Activated T-cell treated with anti-CD3 and anti-CD28 coated beads, Interleukin-2, amount 50 U/mL, for 72 hours (primary cell): ENCODE results near the gene SLC5A11. TPM values are rescaled to one million over a fixed set of nuclear protein-coding genes. Genes with fewer than 3 reads are reported as not detected.
"Not testable (repeated sequence)": the region's sequence is repeated elsewhere in the genome, so short reads cannot be mapped to it uniquely, and the experiment has no call there.

Experiments
- ATAC-seq, 2 donors: fragments of 150-1000 bp; cut with Tn5 transposase; replicated peaks in 1 of 2; 2 replicates each; pipeline ENCODE4 v1.10.0; 2021; ENCODE audit warnings: moderate library complexity in 2 of 2, mild to moderate bottlenecking in 1 of 2
- DNase-seq, 2 donors: peaks; one replicate each; pipeline ENCODE4 v3.0.0; 2021 to 2022; ENCODE audit warnings: mixed read lengths in 1 of 2
- H3K27ac Mint-ChIP-seq: one replicate; pipeline ENCODE4 v1.8.0; 2022; ENCODE audit warnings: mild to moderate bottlenecking, moderate library complexity, mixed read lengths
- H3K27me3 Mint-ChIP-seq: one replicate; pipeline ENCODE4 v1.8.0; 2022; ENCODE audit warnings: low read depth, mixed read lengths
- H3K36me3 Mint-ChIP-seq, 2 donors: one replicate each; pipeline ENCODE4 v1.8.0; 2022; ENCODE audit warnings: mixed read lengths in 2 of 2, mild to moderate bottlenecking in 1 of 2; ENCODE audit not compliant: insufficient read depth in 2 of 2
- H3K4me1 Mint-ChIP-seq: one replicate; pipeline ENCODE4 v1.8.0; 2022; ENCODE audit warnings: low read depth, mixed read lengths
- H3K4me3 Mint-ChIP-seq, 2 donors: one replicate each; pipeline ENCODE4 v1.8.0; 2022; ENCODE audit warnings: mild to moderate bottlenecking in 2 of 2, mixed read lengths in 2 of 2, moderate library complexity in 2 of 2
- H3K9me3 Mint-ChIP-seq, 2 donors: one replicate each; pipeline ENCODE4 v1.8.0; 2022; ENCODE audit warnings: mixed read lengths in 2 of 2
- total RNA-seq, 2 donors: library from RNA; stranded (reverse); gene quantifications; one replicate each; pipeline ENCODE4 v1.2.3, GENCODE V29; 2022

The SLC5A11 gene
- total RNA-seq, 2 donors from 2014 or later: 0.21 TPM; not detected in 1

GRCh38 chr16:24841291-24841690 lies 4.5 kb upstream of the SLC5A11 start:
- H3K27me3 Mint-ChIP-seq: no peaks in the 10 kb centered on the region
- H3K27ac Mint-ChIP-seq: no peak overlapping the region
- no peak for ATAC-seq
- no peak overlapping the region for H3K4me3 Mint-ChIP-seq
- no peaks in the 10 kb centered on the region for H3K9me3 Mint-ChIP-seq
- no peak for DNase-seq
- peaks cover 9% of the 10 kb centered on the region for H3K4me1 Mint-ChIP-seq
- H3K36me3 Mint-ChIP-seq: no peaks in the 10 kb centered on the region

GRCh38 chr16:24844101-24845030 lies 1.4 kb upstream of the SLC5A11 start:
- peak in 1 of 2 donors; percentile 8 for DNase-seq
- H3K27ac Mint-ChIP-seq: no peak overlapping the region
- peak; percentile 72 to 82 for ATAC-seq

GRCh38 chr16:24845031-24845365 lies 765 bp upstream of the SLC5A11 start:
- ATAC-seq, H3K4me1 Mint-ChIP-seq, H3K9me3 Mint-ChIP-seq, H3K4me3 Mint-ChIP-seq, H3K27me3 Mint-ChIP-seq, DNase-seq, H3K27ac Mint-ChIP-seq, H3K36me3 Mint-ChIP-seq: not testable (repeated sequence)

More at GRCh38 chr16:24844101-24845030, 1.4 kb upstream of the SLC5A11 start:
- H3K27me3 Mint-ChIP-seq: no peaks in the 10 kb centered on the region
- H3K4me1 Mint-ChIP-seq: peaks cover 9% of the 10 kb centered on the region
- H3K36me3 Mint-ChIP-seq: no peaks in the 10 kb centered on the region
- no peaks in the 10 kb centered on the region for H3K9me3 Mint-ChIP-seq
- H3K4me3 Mint-ChIP-seq: no peak overlapping the region

DNA sequence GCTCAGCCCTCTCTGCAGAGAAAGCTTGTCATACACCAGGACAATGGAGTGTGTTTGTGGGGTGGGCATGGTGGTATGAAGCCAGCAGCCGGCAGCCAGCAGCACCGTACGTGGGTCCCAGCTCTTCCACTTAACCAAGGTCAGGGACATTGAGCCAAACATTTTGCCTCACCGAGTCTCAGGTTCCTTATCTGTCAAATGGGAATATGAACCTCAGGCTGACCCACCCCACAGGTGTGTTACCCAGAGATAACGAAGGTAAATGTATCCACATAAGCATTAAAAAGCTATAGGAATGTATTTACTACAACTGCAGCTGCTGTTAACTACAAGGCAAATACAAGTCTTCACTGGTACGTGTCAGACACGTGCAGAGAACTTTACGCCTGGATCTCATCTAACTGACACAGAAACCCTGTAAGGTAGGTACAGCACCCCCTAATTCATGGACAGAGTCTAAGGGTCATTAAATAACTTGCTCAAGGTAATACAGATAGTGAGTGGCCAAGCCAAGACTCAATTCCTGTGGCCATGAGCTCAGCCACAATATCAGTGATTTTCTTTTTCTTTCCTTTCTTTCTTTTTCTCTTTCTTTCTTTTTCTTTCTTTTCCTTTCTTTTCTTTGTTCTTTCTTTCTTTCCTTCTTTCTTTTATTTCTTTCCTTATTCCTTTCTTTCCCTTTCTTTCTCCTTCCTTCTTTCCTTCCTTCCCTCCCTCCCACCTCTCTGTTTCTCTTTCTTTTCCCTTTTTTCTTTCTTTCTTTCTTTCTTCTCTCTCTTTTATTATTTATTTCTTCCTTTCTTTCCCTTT lies 990 bp downstream of the SLC5A11 start:
- no peaks in the 10 kb centered on the region for H3K36me3 Mint-ChIP-seq
- DNase-seq (no peak), ATAC-seq (no peak)
- peaks cover 25% of the 10 kb centered on the region for H3K4me1 Mint-ChIP-seq
- H3K27ac Mint-ChIP-seq: no peak overlapping the region
- H3K9me3 Mint-ChIP-seq: no peaks in the 10 kb centered on the region
- no peak overlapping the region for H3K4me3 Mint-ChIP-seq
- H3K27me3 Mint-ChIP-seq: no peaks in the 10 kb centered on the region

DNA sequence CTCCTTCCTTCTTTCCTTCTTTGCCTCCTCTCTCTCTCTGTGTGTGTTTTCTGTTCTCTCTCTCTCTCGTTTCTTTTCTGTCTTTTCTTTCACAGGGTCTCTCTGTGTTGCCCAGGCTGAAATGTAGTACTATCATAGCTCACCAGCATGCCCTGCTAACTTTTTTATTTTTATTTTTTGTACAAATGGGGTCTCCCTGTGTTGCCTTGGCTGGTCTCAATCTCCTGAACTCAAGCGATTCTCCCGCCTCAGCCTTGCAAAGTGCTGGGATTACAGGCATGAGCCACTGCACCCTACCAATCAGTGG lies 1.5 kb downstream of the SLC5A11 start:
- Mint-ChIP-seq H3K27ac (no peak overlapping the region), H3K36me3 (no peaks in the 10 kb centered on the region), H3K4me1 (peaks cover 30% of the 10 kb centered on the region), H3K9me3 (no peaks in the 10 kb centered on the region), H3K27me3 (no peaks in the 10 kb centered on the region), H3K4me3 (no peak overlapping the region)
- ATAC-seq (no peak), DNase-seq (no peak)

DNA sequence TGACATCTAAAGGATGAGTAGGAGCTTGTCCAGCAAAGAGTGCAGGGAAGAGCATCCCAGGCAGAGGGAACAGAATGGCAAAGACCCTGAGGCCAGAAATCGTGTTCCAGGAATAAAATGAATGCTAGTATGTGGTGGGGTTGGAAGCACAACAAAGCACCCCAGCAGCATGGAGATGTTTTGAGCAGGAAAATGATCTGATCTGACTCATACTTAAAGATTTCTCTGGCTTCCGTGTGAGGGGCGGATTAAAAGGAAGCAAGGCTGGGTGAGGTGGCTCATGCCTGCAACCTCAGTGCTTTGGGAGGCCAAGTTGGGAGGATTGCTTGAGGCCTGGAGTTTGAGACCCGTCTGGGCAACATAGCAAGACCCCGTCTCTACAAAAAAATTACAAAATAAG lies 2.3 kb downstream of the SLC5A11 start:
- Mint-ChIP-seq H3K4me3 (no peak overlapping the region), H3K4me1 (peaks cover 30% of the 10 kb centered on the region), H3K36me3 (no peaks in the 10 kb centered on the region), H3K9me3 (no peaks in the 10 kb centered on the region), H3K27ac (no peak overlapping the region), H3K27me3 (no peaks in the 10 kb centered on the region)
- no peak for ATAC-seq
- DNase-seq: no peak

- DNase-seq (no peak), ATAC-seq (no peak)
- H3K27me3 Mint-ChIP-seq: no peaks in the 10 kb centered on the region
- H3K36me3 Mint-ChIP-seq: no peaks in the 10 kb centered on the region
- H3K4me1 Mint-ChIP-seq: peaks cover 28% of the 10 kb centered on the region
- H3K27ac Mint-ChIP-seq: no peak overlapping the region
- no peak overlapping the region for H3K4me3 Mint-ChIP-seq
- H3K9me3 Mint-ChIP-seq: no peaks in the 10 kb centered on the region
These were observed 3.9 kb downstream of the SLC5A11 start for GRCh38 chr16:24849641-24850040.

DNA sequence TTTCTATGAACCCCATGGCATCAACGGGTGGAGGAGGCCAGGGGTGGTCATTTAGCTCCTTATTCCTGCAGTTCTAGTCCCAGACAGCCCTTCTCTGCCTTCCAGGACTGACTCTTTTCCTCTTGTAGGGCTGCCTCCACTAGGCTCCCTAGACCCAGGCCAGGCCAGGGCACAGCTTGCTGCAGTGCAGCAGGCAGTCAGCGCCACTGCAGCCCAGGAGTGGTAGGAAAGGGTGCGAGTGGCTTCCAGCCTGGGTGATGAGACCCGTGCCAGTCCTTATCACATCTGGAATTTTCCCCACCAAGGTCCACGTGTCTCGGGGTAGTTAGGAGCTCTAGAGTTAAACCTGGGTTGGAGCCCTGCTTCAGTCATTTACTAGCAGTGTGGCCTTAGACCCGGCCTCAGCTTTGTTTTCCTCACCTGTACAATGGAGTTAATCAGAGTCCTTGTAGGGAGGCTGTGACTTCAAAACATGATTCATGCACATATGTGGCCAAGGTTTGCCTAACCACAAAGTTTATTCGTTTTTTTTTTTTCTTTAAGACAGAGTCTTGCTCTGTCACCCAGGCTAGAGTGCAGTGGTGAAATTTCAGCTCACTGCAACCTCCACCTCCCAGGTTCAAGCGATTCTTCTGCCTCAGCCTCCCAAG lies 4.7 kb downstream of the SLC5A11 start:
- DNase-seq: peak; percentile 29 to 44
- Mint-ChIP-seq H3K9me3 (no peaks in the 10 kb centered on the region), H3K4me3 (peak overlapping the region; percentile 9 to 60), H3K4me1 (peaks cover 25% of the 10 kb centered on the region), H3K27me3 (no peaks in the 10 kb centered on the region), H3K36me3 (no peaks in the 10 kb centered on the region), H3K27ac (no peak overlapping the region)
- peak; percentile 86 to 88 for ATAC-seq

GRCh38 chr16:24851700-24852099 lies 5.9 kb downstream of the SLC5A11 start:
- H3K4me3 Mint-ChIP-seq: peak overlapping the region; percentile 51 to 53

GRCh38 chr16:24852281-24852721 lies 6.5 kb downstream of the SLC5A11 start:
- no peak overlapping the region for H3K27ac Mint-ChIP-seq
- DNase-seq (no peak), ATAC-seq (no peak)
- no peaks in the 10 kb centered on the region for H3K36me3 Mint-ChIP-seq
- H3K4me3 Mint-ChIP-seq: peak overlapping the region; percentile 51 to 53
- H3K9me3 Mint-ChIP-seq: no peaks in the 10 kb centered on the region
- H3K27me3 Mint-ChIP-seq: no peaks in the 10 kb centered on the region
- peaks cover 25% of the 10 kb centered on the region for H3K4me1 Mint-ChIP-seq

More at GRCh38 chr16:24851700-24852099, 5.9 kb downstream of the SLC5A11 start:
- H3K27ac Mint-ChIP-seq: peak overlapping the region; percentile 16
- H3K9me3 Mint-ChIP-seq: no peaks in the 10 kb centered on the region
- ATAC-seq (peak; percentile 73 to 85), DNase-seq (peak; percentile 42 to 52)
- H3K36me3 Mint-ChIP-seq: no peaks in the 10 kb centered on the region
- peaks cover 25% of the 10 kb centered on the region for H3K4me1 Mint-ChIP-seq
- no peaks in the 10 kb centered on the region for H3K27me3 Mint-ChIP-seq

DNA sequence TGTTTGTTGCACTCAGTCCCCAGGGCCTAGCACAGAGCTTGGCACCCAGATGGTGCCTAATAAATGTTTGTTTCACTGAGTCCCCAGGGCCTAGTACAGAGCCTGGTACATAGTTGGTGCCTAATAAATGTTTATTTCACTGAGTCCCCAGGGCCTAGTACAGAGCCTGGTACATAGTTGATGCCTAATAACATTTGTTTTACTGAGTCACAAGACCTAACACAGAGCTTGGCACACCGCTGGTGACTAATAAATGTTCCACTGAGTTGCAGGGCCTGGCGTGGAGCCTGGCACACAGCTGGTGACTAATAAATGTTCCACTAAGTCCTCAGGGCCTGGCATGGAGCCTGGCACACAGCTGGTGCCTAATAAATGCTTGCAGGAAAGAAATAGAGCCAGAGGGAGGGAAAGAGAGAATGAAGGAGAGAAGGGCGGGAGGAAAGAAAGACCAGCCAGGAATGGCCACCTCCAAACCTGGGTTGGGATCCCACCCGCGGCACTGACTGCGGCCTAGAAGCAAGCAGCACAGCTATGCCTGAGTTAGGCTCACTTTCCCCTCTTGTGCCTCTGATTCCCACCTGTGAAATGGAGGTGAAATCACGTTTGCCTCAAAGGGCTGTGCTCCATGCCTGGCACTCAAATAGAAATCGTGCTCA lies 7.5 kb downstream of the SLC5A11 start:
- Mint-ChIP-seq H3K27me3 (peaks cover 3% of the 10 kb centered on the region), H3K36me3 (no peaks in the 10 kb centered on the region), H3K4me1 (peaks cover 25% of the 10 kb centered on the region), H3K4me3 (no peak overlapping the region), H3K27ac (no peak overlapping the region), H3K9me3 (peaks cover 0 to 2% of the 10 kb centered on the region in 2 donors)
- no peak for ATAC-seq
- DNase-seq: no peak

GRCh38 chr16:24853830-24854229 lies 8.1 kb downstream of the SLC5A11 start:
- DNase-seq: no peak
- H3K27ac Mint-ChIP-seq: no peak overlapping the region
- H3K9me3 Mint-ChIP-seq: peaks cover 0 to 2% of the 10 kb centered on the region in 2 donors
- no peak overlapping the region for H3K4me3 Mint-ChIP-seq
- H3K27me3 Mint-ChIP-seq: peaks cover 8% of the 10 kb centered on the region
- ATAC-seq: no peak
- peaks cover 25% of the 10 kb centered on the region for H3K4me1 Mint-ChIP-seq
- no peaks in the 10 kb centered on the region for H3K36me3 Mint-ChIP-seq
